Naive thymus-derived CD4-positive, alpha-beta T cell (primary cell): ENCODE data around the gene SRSF6. TPM values are rescaled to one million over a fixed set of nuclear protein-coding genes. Genes with fewer than 3 reads are reported as not detected.
"Not testable (repeated sequence)": the region's sequence is repeated elsewhere in the genome, so short reads cannot be mapped to it uniquely, and the experiment has no call there.

ENCODE experiments used
- ATAC-seq: fragments of 150-1000 bp; cut with Tn5 transposase; 2 replicates; pipeline ENCODE4 v1.10.0; 2021; ENCODE audit warnings: mild to moderate bottlenecking, moderate library complexity
- CTCF ChIA-PET: fragments of 350-600 bp; sonication (Branson Sonifier 250); formaldehyde crosslinking; loops from one replicate; lab custom pipeline; 2021; ENCODE audit warnings: antibody characterized with exemption; lab: Charles Lee
- POLR2A ChIA-PET: fragments of 350-600 bp; sonication (Branson Sonifier 250); formaldehyde crosslinking; loops from one replicate; lab custom pipeline; 2021; ENCODE audit warnings: antibody characterized with exemption, inconsistent platforms; lab: Charles Lee
- DNase-seq, 9 donors: peaks; one replicate each; pipeline versions ENCODE4 v3.0.0 to v3.0.0-alpha.2; 2020 to 2022; ENCODE audit warnings: mixed read lengths in 1 of 9
- H3K27ac ChIP-seq: one replicate; pipeline ENCODE4 v1.7.0; 2013; ENCODE audit warnings: mild to moderate bottlenecking, low read depth, low read length, moderate library complexity
- H3K27me3 ChIP-seq, 2 donors: one replicate each; pipeline ENCODE4 v1.7.0; 2013; ENCODE audit warnings: low read length in 2 of 2, mild to moderate bottlenecking in 2 of 2, moderate library complexity in 2 of 2; ENCODE audit not compliant: control insufficient read depth in 2 of 2, insufficient read depth in 2 of 2
- H3K36me3 ChIP-seq, 3 experiments: 1 replicate in 2 of 3; 2 replicates in 1 of 3; pipeline ENCODE4 v1.7.0; 2013; ENCODE audit warnings: low read length in 3 of 3, mild to moderate bottlenecking in 3 of 3, moderate library complexity in 1 of 3; ENCODE audit not compliant: insufficient read depth in 3 of 3, control insufficient read depth in 2 of 3
- H3K4me1 ChIP-seq, 2 donors: one replicate each; pipeline ENCODE4 v1.7.0; 2013; ENCODE audit warnings: low read length in 2 of 2, mild to moderate bottlenecking in 2 of 2, moderate library complexity in 1 of 2; ENCODE audit not compliant: control insufficient read depth in 2 of 2, insufficient read depth in 2 of 2
- H3K4me3 ChIP-seq: 2 replicates; pipeline ENCODE4 v1.7.0; 2013; ENCODE audit warnings: mild to moderate bottlenecking, low read length
- H3K9me3 ChIP-seq, 3 experiments: 1 replicate in 2 of 3; 2 replicates in 1 of 3; pipeline ENCODE4 v1.7.0; 2013; ENCODE audit warnings: low read length in 3 of 3; ENCODE audit not compliant: control insufficient read depth in 2 of 3
- H3K27ac Mint-ChIP-seq, 9 donors: one replicate each; pipeline ENCODE4 v1.8.0; 2020 to 2022; ENCODE audit warnings: mixed read lengths in 9 of 9, mild to moderate bottlenecking in 8 of 9, moderate library complexity in 5 of 9, inconsistent platforms in 2 of 9
- H3K27me3 Mint-ChIP-seq, 5 donors: one replicate each; pipeline ENCODE4 v1.8.0; 2021 to 2022; ENCODE audit warnings: mixed read lengths in 5 of 5, mild to moderate bottlenecking in 1 of 5
- H3K36me3 Mint-ChIP-seq, 5 donors: one replicate each; pipeline ENCODE4 v1.8.0; 2020 to 2022; ENCODE audit warnings: mixed read lengths in 5 of 5, mild to moderate bottlenecking in 3 of 5, inconsistent platforms in 1 of 5
- H3K4me1 Mint-ChIP-seq, 7 donors: one replicate each; pipeline ENCODE4 v1.8.0; 2020 to 2022; ENCODE audit warnings: mixed read lengths in 7 of 7, mild to moderate bottlenecking in 3 of 7, inconsistent platforms in 1 of 7
- H3K4me3 Mint-ChIP-seq, 10 donors: one replicate each; pipeline ENCODE4 v1.8.0; 2020 to 2022; ENCODE audit warnings: mild to moderate bottlenecking in 10 of 10, mixed read lengths in 10 of 10, moderate library complexity in 6 of 10, inconsistent platforms in 2 of 10
- H3K9me3 Mint-ChIP-seq, 11 donors: one replicate each; pipeline ENCODE4 v1.8.0; 2020 to 2022; ENCODE audit warnings: mixed read lengths in 11 of 11, mild to moderate bottlenecking in 4 of 11, inconsistent platforms in 1 of 11, moderate library complexity in 1 of 11
- intact Hi-C, 2 donors: fragments of 100-400 bp; cut with micrococcal nuclease; formaldehyde crosslinking; loops; one replicate each; pipeline ENCODE4 v1.15.1; 2023
- polyA plus RNA-seq, 2 donors: library from polyadenylated mRNA; unstranded; fragments of 300-500 nt; fragmentation: Illumina TruSeq; gene quantifications; one replicate each; pipeline ENCODE4 v1.2.3, GENCODE V29; 2021
- total RNA-seq, 6 experiments: library from RNA in 5 of 6; stranded (reverse) in 5 of 6; gene quantifications; 1 replicate in 5 of 6; 2 replicates in 1 of 6; pipeline ENCODE4 v1.2.3 and lab custom pipeline; 2021 to 2026

SRSF6 gene
- total and polyA plus RNA-seq, 7 experiments from 2014 or later = 46.6 to 291 (median 234) TPM

- Histone ChIP-seq H3K36me3 (no peaks in the 10 kb centered on the region), H3K4me1 (no peaks in the 10 kb centered on the region), H3K9me3 (peaks cover 0 to 29% (median 0%) of the 10 kb centered on the region in 3 experiments), H3K27ac (no peak overlapping the region), H3K27me3 (peaks cover 0 to 3% of the 10 kb centered on the region in 2 donors), H3K4me3 (no peak overlapping the region)
- POLR2A ChIA-PET = no interaction called here
- no peak overlapping the region for H3K4me3 Mint-ChIP-seq
- DNase-seq (no peak), ATAC-seq (no peak)
- peaks cover 0 to 12% (median 7%) of the 10 kb centered on the region in 5 donors for H3K36me3 Mint-ChIP-seq
- CTCF ChIA-PET = no interaction called here
- H3K4me1 Mint-ChIP-seq = peaks cover 0 to 2% (median 0%) of the 10 kb centered on the region in 7 donors
- peaks cover 3 to 49% (median 30%) of the 10 kb centered on the region in 5 donors for H3K27me3 Mint-ChIP-seq
- no peak overlapping the region for H3K27ac Mint-ChIP-seq
- intact Hi-C loops = no loop called here
- peaks cover 3 to 46% (median 32%) of the 10 kb centered on the region in 11 donors for H3K9me3 Mint-ChIP-seq
Observed at GRCh38 chr20:43420192-43420591, 37.5 kb upstream of the SRSF6 start.

- H3K4me1 Mint-ChIP-seq, H3K4me3 ChIP-seq, H3K27ac ChIP-seq, CTCF ChIA-PET, H3K27me3 ChIP-seq, ATAC-seq, intact Hi-C loops, H3K27ac Mint-ChIP-seq, H3K4me1 ChIP-seq, H3K4me3 Mint-ChIP-seq, H3K36me3 ChIP-seq, POLR2A ChIA-PET, DNase-seq: not testable (repeated sequence)
- peaks cover 0 to 29% (median 0%) of the 10 kb centered on the region in 3 experiments for H3K9me3 ChIP-seq
- H3K9me3 Mint-ChIP-seq = peaks cover 3 to 46% (median 29%) of the 10 kb centered on the region in 11 donors
- peaks cover 0 to 12% (median 7%) of the 10 kb centered on the region in 5 donors for H3K36me3 Mint-ChIP-seq
- peaks cover 3 to 49% (median 30%) of the 10 kb centered on the region in 5 donors for H3K27me3 Mint-ChIP-seq
Observed at GRCh38 chr20:43420913-43421312, 36.8 kb upstream of the SRSF6 start.

GRCh38 chr20:43426172-43426571 is 31.5 kb upstream of the SRSF6 start:
- peaks cover 0 to 2% (median 0%) of the 10 kb centered on the region in 7 donors for H3K4me1 Mint-ChIP-seq
- DNase-seq (no peak), ATAC-seq (no peak)
- Histone ChIP-seq H3K36me3 (no peaks in the 10 kb centered on the region), H3K4me1 (no peaks in the 10 kb centered on the region), H3K27ac (no peak overlapping the region), H3K9me3 (no peaks in the 10 kb centered on the region), H3K27me3 (no peaks in the 10 kb centered on the region), H3K4me3 (no peak overlapping the region)
- no peak overlapping the region for H3K27ac Mint-ChIP-seq
- H3K27me3 Mint-ChIP-seq = peaks cover 6 to 52% (median 26%) of the 10 kb centered on the region in 5 donors
- ChIA-PET CTCF (no interaction called here), POLR2A (no interaction called here)
- peaks cover 0 to 4% (median under 1%) of the 10 kb centered on the region in 5 donors for H3K36me3 Mint-ChIP-seq
- intact Hi-C loops = no loop called here
- peaks cover 0 to 9% (median 4%) of the 10 kb centered on the region in 11 donors for H3K9me3 Mint-ChIP-seq
- H3K4me3 Mint-ChIP-seq = no peak overlapping the region

GRCh38 chr20:43430265-43431133 is 27.2 kb upstream of the SRSF6 start:
- H3K4me1 ChIP-seq = no peaks in the 10 kb centered on the region
- H3K4me1 Mint-ChIP-seq = no peaks in the 10 kb centered on the region
- H3K36me3 ChIP-seq = no peaks in the 10 kb centered on the region
- H3K27me3 ChIP-seq = no peaks in the 10 kb centered on the region
- ChIA-PET CTCF (no interaction called here), POLR2A (no interaction called here)
- peaks cover 0 to 3% (median 0%) of the 10 kb centered on the region in 11 donors for H3K9me3 Mint-ChIP-seq
- H3K27ac ChIP-seq = no peak overlapping the region
- H3K4me3 ChIP-seq = no peak overlapping the region
- no peak overlapping the region for H3K27ac Mint-ChIP-seq
- no peaks in the 10 kb centered on the region for H3K9me3 ChIP-seq
- H3K36me3 Mint-ChIP-seq = no peaks in the 10 kb centered on the region
- H3K4me3 Mint-ChIP-seq = no peak overlapping the region
- peaks cover 6 to 34% (median 23%) of the 10 kb centered on the region in 5 donors for H3K27me3 Mint-ChIP-seq
- DNase-seq (no peak), ATAC-seq (no peak)
- intact Hi-C loops = no loop called here

- Mint-ChIP-seq H3K27me3 (peaks cover 6 to 30% (median 23%) of the 10 kb centered on the region in 5 donors), H3K27ac (no peak overlapping the region), H3K4me1 (no peaks in the 10 kb centered on the region), H3K4me3 (no peak overlapping the region), H3K36me3 (no peaks in the 10 kb centered on the region), H3K9me3 (peaks cover 0 to 3% (median 0%) of the 10 kb centered on the region in 11 donors)
- H3K36me3 ChIP-seq = no peaks in the 10 kb centered on the region
- H3K4me3 ChIP-seq = no peak overlapping the region
- ChIA-PET POLR2A (no interaction called here), CTCF (no interaction called here)
- ATAC-seq (no peak), DNase-seq (no peak)
- H3K9me3 ChIP-seq = no peaks in the 10 kb centered on the region
- no peak overlapping the region for H3K27ac ChIP-seq
- no peaks in the 10 kb centered on the region for H3K4me1 ChIP-seq
- intact Hi-C loops = no loop called here
- H3K27me3 ChIP-seq = no peaks in the 10 kb centered on the region
Observed at GRCh38 chr20:43431134-43431519, 26.6 kb upstream of the SRSF6 start.

GRCh38 chr20:43432498-43432897 is 25.2 kb upstream of the SRSF6 start:
- no peak for DNase-seq
- Mint-ChIP-seq H3K4me3 (no peak overlapping the region), H3K27ac (no peak overlapping the region), H3K27me3 (peaks cover 4 to 32% (median 14%) of the 10 kb centered on the region in 5 donors), H3K9me3 (peaks cover 0 to 2% (median 0%) of the 10 kb centered on the region in 11 donors), H3K4me1 (no peaks in the 10 kb centered on the region), H3K36me3 (no peaks in the 10 kb centered on the region)
- POLR2A ChIA-PET = no interaction called here
- Histone ChIP-seq H3K36me3 (no peaks in the 10 kb centered on the region), H3K9me3 (no peaks in the 10 kb centered on the region), H3K27ac (no peak overlapping the region), H3K4me1 (no peaks in the 10 kb centered on the region), H3K4me3 (no peak overlapping the region), H3K27me3 (no peaks in the 10 kb centered on the region)
- CTCF ChIA-PET = no interaction called here
- no peak for ATAC-seq
- intact Hi-C loops = no loop called here
